Measurements from ENCODE around the gene SDHD. TPM values are rescaled to one million over a fixed set of nuclear protein-coding genes. Genes with fewer than 3 reads are reported as not detected.

SDHD gene
- total and polyA plus RNA-seq, 10 of the 15 experiments (the other 5 are each of a cell fraction or from before 2014, with no cell fraction given), result 114 to 775 (median 187) TPM

DNA sequence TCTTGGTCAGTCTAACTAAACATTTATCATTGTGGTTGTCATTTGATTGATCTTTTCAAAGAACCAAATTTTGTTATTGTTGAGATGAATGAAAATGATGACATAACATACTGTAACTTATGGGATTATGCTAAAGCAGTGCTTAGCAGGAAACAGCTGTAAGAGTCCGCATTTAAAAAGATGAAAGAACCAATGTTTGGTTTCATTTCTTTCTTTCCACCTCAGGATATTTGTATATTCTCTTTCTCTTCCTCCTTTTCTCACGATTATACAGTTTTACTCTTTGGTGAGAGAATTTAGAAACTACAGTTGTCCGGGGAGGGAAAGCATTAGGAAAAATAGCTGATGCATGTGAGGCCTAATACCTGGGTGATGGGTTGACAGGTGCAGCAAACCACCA lies 36.0 kb upstream of the SDHD start:
- intact Hi-C loops (cut with micrococcal nuclease; ENCODE audit: unreplicated experiment) (no loop called here), in situ Hi-C loops (cut with MboI) (no loop called here)
- Histone ChIP-seq H2AFZ (ENCODE audit: control insufficient read depth, low read depth, low read length) (no peak overlapping the region), H3K27ac (ENCODE audit: control insufficient read depth, insufficient read depth) (peak overlapping the region; percentile 72; the same call in 1 of the 2 replicates), H3K4me3 (no peak overlapping the region), H3K36me3 (ENCODE audit: control insufficient read depth in 2 of 2, insufficient read depth in 2 of 2, low read length in 1 of 2) (peaks cover 1 to 26% of the 10 kb centered on the region in 2 experiments), H4K20me1 (ENCODE audit: control insufficient read depth, insufficient read depth) (no peaks in the 10 kb centered on the region), H3K9ac (ENCODE audit: control insufficient read depth, insufficient read depth, low read length) (no peak overlapping the region), H3K27me3 (replicated peaks in 1 of 2; ENCODE audit: control insufficient read depth in 2 of 2, insufficient read depth in 2 of 2, low read length in 1 of 2) (no peaks in the 10 kb centered on the region), H3K4me1 (ENCODE audit: control insufficient read depth, insufficient read depth, low read length) (peaks cover 36% of the 10 kb centered on the region), H3K9me3 (replicated peaks; ENCODE audit: control insufficient read depth, insufficient read depth, low read length) (no peaks in the 10 kb centered on the region; the same call in 2 of the 3 replicates), H3K79me2 (ENCODE audit: control insufficient read depth, insufficient read depth, low read length) (peaks cover 3% of the 10 kb centered on the region), H3K4me2 (ENCODE audit: control insufficient read depth, insufficient read depth) (peak overlapping the region; percentile 68)
- peak; percentile 75 for FAIRE-seq
- peak; percentile 40 for DNase-seq (ENCODE audit: low read depth, low spot score)
- CTCF ChIA-PET, result no interaction called here
- 0% methylated on average over 3 of the region's 3 CpGs for WGBS (ENCODE audit: insufficient coverage, insufficient replicate concordance, low lambda C conversion rate, missing lambda C conversion rate)
- peak; percentile 84 for ATAC-seq
- POLR2A ChIA-PET, result no interaction called here
- BruUV-seq (replicated peaks), result no TSS peak
- RAD21 ChIA-PET (ENCODE audit: unreplicated experiment), result no interaction called here
- SMC1A ChIA-PET (ENCODE audit: uncharacterized antibody, unreplicated experiment), result interaction anchor here (0.7 to 2.2 kb wide), 5 partner anchors 10 to 390 kb away, joined by 3 to 8 read pairs (median 3); no protein-coding TSS in a partner anchor
- TF ChIP-seq, protein P1, sequence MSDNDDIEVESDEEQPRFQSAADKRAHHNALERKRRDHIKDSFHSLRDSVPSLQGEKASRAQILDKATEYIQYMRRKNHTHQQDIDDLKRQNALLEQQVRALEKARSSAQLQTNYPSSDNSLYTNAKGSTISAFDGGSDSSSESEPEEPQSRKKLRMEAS (IDR thresholded peaks at IDR 0.05; ENCODE audit: low read depth, low read length), result no peak
- TF ChIP-seq, protein P2, sequence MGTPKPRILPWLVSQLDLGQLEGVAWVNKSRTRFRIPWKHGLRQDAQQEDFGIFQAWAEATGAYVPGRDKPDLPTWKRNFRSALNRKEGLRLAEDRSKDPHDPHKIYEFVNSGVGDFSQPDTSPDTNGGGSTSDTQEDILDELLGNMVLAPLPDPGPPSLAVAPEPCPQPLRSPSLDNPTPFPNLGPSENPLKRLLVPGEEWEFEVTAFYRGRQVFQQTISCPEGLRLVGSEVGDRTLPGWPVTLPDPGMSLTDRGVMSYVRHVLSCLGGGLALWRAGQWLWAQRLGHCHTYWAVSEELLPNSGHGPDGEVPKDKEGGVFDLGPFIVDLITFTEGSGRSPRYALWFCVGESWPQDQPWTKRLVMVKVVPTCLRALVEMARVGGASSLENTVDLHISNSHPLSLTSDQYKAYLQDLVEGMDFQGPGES (IDR thresholded peaks at IDR 0.05), result no peak
- TF ChIP-seq CBFB (IDR thresholded peaks at IDR 0.05; ENCODE audit: low read depth) (no peak), PML (IDR thresholded peaks at IDR 0.05; ENCODE audit: low read length) (no peak), KDM1A (IDR thresholded peaks at IDR 0.05; ENCODE audit: borderline replicate concordance) (no peak), EP300 (IDR thresholded peaks at IDR 0.05; ENCODE audit: borderline replicate concordance in 1 of 2, control insufficient read depth in 1 of 2, low read depth in 2 of 2, low read length in 2 of 2) (peak; percentile 64 to 66; a peak in 2 of 4 replicates), IKZF1 (conservative IDR thresholded peaks at IDR 0.05) (0 out of 2 replicates have a peak, but pooled peaks have one; percentile 47), SMAD5 (IDR thresholded peaks at IDR 0.05; ENCODE audit: low read depth) (no peak), RAD51 (IDR thresholded peaks at IDR 0.05) (no peak), CBX5 (IDR thresholded peaks at IDR 0.05; ENCODE audit: low read depth) (no peak), POLR2A (IDR thresholded peaks at IDR 0.05; ENCODE audit: low read depth, low read length) (no peak), STAT3 (IDR thresholded peaks at IDR 0.05; ENCODE audit: low read depth, low read length) (0 out of 2 replicates have a peak, but pooled peaks have one; percentile 21), NBN (IDR thresholded peaks at IDR 0.05) (no peak), WRNIP1 (IDR thresholded peaks at IDR 0.05; ENCODE audit: borderline replicate concordance, low read depth, low read length) (no peak), FOXK2 (IDR thresholded peaks at IDR 0.05) (no peak), IKZF2 (IDR thresholded peaks at IDR 0.05) (peak; percentile 69 to 79), NR2F1 (conservative IDR thresholded peaks at IDR 0.05) (no peak), ZNF384 (IDR thresholded peaks at IDR 0.05; ENCODE audit: borderline replicate concordance, low read depth, low read length) (no peak), ZZZ3 (IDR thresholded peaks at IDR 0.05; ENCODE audit: control insufficient read depth, insufficient read length, low read depth) (no peak), RCOR1 (conservative IDR thresholded peaks at IDR 0.05; ENCODE audit: low read depth, low read length) (no peak), BCL11A (IDR thresholded peaks at IDR 0.05; ENCODE audit: low read depth, low read length) (0 out of 2 replicates have a peak, but pooled peaks have one; percentile 36), HDAC2 (IDR thresholded peaks at IDR 0.05) (no peak)
- TF ChIP-seq, protein P3, sequence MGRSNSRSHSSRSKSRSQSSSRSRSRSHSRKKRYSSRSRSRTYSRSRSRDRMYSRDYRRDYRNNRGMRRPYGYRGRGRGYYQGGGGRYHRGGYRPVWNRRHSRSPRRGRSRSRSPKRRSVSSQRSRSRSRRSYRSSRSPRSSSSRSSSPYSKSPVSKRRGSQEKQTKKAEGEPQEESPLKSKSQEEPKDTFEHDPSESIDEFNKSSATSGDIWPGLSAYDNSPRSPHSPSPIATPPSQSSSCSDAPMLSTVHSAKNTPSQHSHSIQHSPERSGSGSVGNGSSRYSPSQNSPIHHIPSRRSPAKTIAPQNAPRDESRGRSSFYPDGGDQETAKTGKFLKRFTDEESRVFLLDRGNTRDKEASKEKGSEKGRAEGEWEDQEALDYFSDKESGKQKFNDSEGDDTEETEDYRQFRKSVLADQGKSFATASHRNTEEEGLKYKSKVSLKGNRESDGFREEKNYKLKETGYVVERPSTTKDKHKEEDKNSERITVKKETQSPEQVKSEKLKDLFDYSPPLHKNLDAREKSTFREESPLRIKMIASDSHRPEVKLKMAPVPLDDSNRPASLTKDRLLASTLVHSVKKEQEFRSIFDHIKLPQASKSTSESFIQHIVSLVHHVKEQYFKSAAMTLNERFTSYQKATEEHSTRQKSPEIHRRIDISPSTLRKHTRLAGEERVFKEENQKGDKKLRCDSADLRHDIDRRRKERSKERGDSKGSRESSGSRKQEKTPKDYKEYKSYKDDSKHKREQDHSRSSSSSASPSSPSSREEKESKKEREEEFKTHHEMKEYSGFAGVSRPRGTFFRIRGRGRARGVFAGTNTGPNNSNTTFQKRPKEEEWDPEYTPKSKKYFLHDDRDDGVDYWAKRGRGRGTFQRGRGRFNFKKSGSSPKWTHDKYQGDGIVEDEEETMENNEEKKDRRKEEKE (IDR thresholded peaks at IDR 0.05), result no peak
- TF ChIP-seq, protein P4, sequence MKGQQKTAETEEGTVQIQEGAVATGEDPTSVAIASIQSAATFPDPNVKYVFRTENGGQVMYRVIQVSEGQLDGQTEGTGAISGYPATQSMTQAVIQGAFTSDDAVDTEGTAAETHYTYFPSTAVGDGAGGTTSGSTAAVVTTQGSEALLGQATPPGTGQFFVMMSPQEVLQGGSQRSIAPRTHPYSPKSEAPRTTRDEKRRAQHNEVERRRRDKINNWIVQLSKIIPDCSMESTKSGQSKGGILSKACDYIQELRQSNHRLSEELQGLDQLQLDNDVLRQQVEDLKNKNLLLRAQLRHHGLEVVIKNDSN (IDR thresholded peaks at IDR 0.05; ENCODE audit: borderline replicate concordance, extremely low read length, insufficient read depth, low read depth, low read length), result no peak
